Measurements from ENCODE around the gene ZBTB20. TPM values are rescaled to one million over a fixed set of nuclear protein-coding genes. Genes with fewer than 3 reads are reported as not detected.

The ZBTB20 gene
- polyA plus RNA-seq, 1 donor from 2014 or later = 4.8 TPM

- no peaks in the 10 kb centered on the region for H3F3A ChIP-seq (ENCODE audit: insufficient read depth, low read length, poor library complexity, severe bottlenecking)
- no peaks in the 10 kb centered on the region for H3K27me3 ChIP-seq (ENCODE audit: insufficient read depth, low read depth, low read length)
- no peaks in the 10 kb centered on the region for H3K9me2 ChIP-seq (ENCODE audit: insufficient read depth, low read length)
- no peak for TF ChIP-seq CTCF (IDR thresholded peaks at IDR 0.05; ENCODE audit: poor library complexity, severe bottlenecking)
- no peak for TF ChIP-seq MXI1 (conservative IDR thresholded peaks at IDR 0.05; ENCODE audit: poor library complexity, severe bottlenecking)
- no peak for TF ChIP-seq REST (IDR thresholded peaks at IDR 0.05; ENCODE audit: borderline replicate concordance)
- TF ChIP-seq SMC3 (conservative IDR thresholded peaks at IDR 0.05; ENCODE audit: poor library complexity) = no peak
- no peak for TF ChIP-seq POLR2AphosphoS5 (IDR thresholded peaks at IDR 0.05)
- no peak for TF ChIP-seq EZH2 (IDR thresholded peaks at IDR 0.05; ENCODE audit: borderline replicate concordance, insufficient read depth, low read length, poor library complexity, severe bottlenecking)
- no peak for TF ChIP-seq RAD21 (conservative IDR thresholded peaks at IDR 0.05)
- TF ChIP-seq EP300 (conservative IDR thresholded peaks at IDR 0.05; ENCODE audit: poor library complexity, severe bottlenecking) = no peak
- TF ChIP-seq TAF1 (IDR thresholded peaks at IDR 0.05; ENCODE audit: low read depth) = no peak
- no peak overlapping the region for H3K4me3 ChIP-seq (ENCODE audit: low read length)
- H2AFZ ChIP-seq (ENCODE audit: low read depth, low read length) = no peak overlapping the region
- H4K20me1 ChIP-seq (ENCODE audit: insufficient read depth) = no peaks in the 10 kb centered on the region
- H3K36me3 ChIP-seq (ENCODE audit: insufficient read depth, low read length) = no peaks in the 10 kb centered on the region
- no peaks in the 10 kb centered on the region for H3K9me3 ChIP-seq (ENCODE audit: low read length)
- no peak overlapping the region for H3K27ac ChIP-seq (ENCODE audit: low read length)
- H3K9ac ChIP-seq (ENCODE audit: low read length) = no peak overlapping the region
- H3K79me2 ChIP-seq (replicated peaks; ENCODE audit: insufficient read depth, low read length) = no peaks in the 10 kb centered on the region
- H3K4me2 ChIP-seq (ENCODE audit: low read length) = no peak overlapping the region
Measured at GRCh38 chr3:114646526-114646925, 500.6 kb downstream of the ZBTB20 start.

- Histone ChIP-seq H2AFZ (ENCODE audit: low read depth, low read length) (no peak overlapping the region), H4K20me1 (ENCODE audit: insufficient read depth) (no peaks in the 10 kb centered on the region), H3K27me3 (ENCODE audit: insufficient read depth, low read depth, low read length) (no peaks in the 10 kb centered on the region), H3K27ac (ENCODE audit: low read length) (no peak overlapping the region), H3K4me3 (ENCODE audit: low read length) (no peak overlapping the region), H3K9ac (ENCODE audit: low read length) (no peak overlapping the region), H3K9me3 (ENCODE audit: low read length) (no peaks in the 10 kb centered on the region), H3K79me2 (replicated peaks; ENCODE audit: insufficient read depth, low read length) (no peaks in the 10 kb centered on the region), H3K36me3 (ENCODE audit: insufficient read depth, low read length) (no peaks in the 10 kb centered on the region), H3K4me2 (ENCODE audit: low read length) (no peak overlapping the region), H3F3A (ENCODE audit: insufficient read depth, low read length, poor library complexity, severe bottlenecking) (no peaks in the 10 kb centered on the region), H3K9me2 (ENCODE audit: insufficient read depth, low read length) (no peaks in the 10 kb centered on the region)
- TF ChIP-seq MXI1 (conservative IDR thresholded peaks at IDR 0.05; ENCODE audit: poor library complexity, severe bottlenecking) (no peak), EZH2 (IDR thresholded peaks at IDR 0.05; ENCODE audit: borderline replicate concordance, insufficient read depth, low read length, poor library complexity, severe bottlenecking) (no peak), POLR2AphosphoS5 (IDR thresholded peaks at IDR 0.05) (no peak), CTCF (IDR thresholded peaks at IDR 0.05; ENCODE audit: poor library complexity, severe bottlenecking) (no peak), EP300 (conservative IDR thresholded peaks at IDR 0.05; ENCODE audit: poor library complexity, severe bottlenecking) (no peak), SMC3 (conservative IDR thresholded peaks at IDR 0.05; ENCODE audit: poor library complexity) (no peak), REST (IDR thresholded peaks at IDR 0.05; ENCODE audit: borderline replicate concordance) (no peak), TAF1 (IDR thresholded peaks at IDR 0.05; ENCODE audit: low read depth) (no peak), RAD21 (conservative IDR thresholded peaks at IDR 0.05) (no peak)
Measured at GRCh38 chr3:114645392-114645791, 501.7 kb downstream of the ZBTB20 start.

Measured in neural cell (in vitro differentiated cells).